Glutamatergic neuron (in vitro differentiated cells): ENCODE measurements around the gene SCLT1. TPM values are rescaled to one million over a fixed set of nuclear protein-coding genes. Genes with fewer than 3 reads are reported as not detected.

Experiments used
- DNase-seq: peaks from one replicate; pipeline ENCODE4 v3.0.0; 2022
- H3K27ac Mint-ChIP-seq: one replicate; pipeline ENCODE4 v1.8.0; 2020; ENCODE audit warnings: mild to moderate bottlenecking, mixed read lengths, inconsistent platforms; ENCODE audit not compliant: unreplicated experiment
- H3K27me3 Mint-ChIP-seq: one replicate; pipeline ENCODE4 v1.8.0; 2020; ENCODE audit warnings: mild to moderate bottlenecking, moderate library complexity, mixed read lengths, inconsistent platforms; ENCODE audit not compliant: unreplicated experiment
- H3K36me3 Mint-ChIP-seq: one replicate; pipeline ENCODE4 v1.8.0; 2020; ENCODE audit warnings: mild to moderate bottlenecking, mixed read lengths, inconsistent platforms; ENCODE audit not compliant: unreplicated experiment
- H3K4me1 Mint-ChIP-seq: one replicate; pipeline ENCODE4 v1.8.0; 2020; ENCODE audit warnings: mild to moderate bottlenecking, low read depth, mixed read lengths, inconsistent platforms; ENCODE audit not compliant: unreplicated experiment
- H3K4me3 Mint-ChIP-seq: one replicate; pipeline ENCODE4 v1.8.0; 2020; ENCODE audit warnings: mild to moderate bottlenecking, mixed read lengths, inconsistent platforms; ENCODE audit not compliant: unreplicated experiment
- H3K9me3 Mint-ChIP-seq: one replicate; pipeline ENCODE4 v1.8.0; 2020; ENCODE audit warnings: mild to moderate bottlenecking, moderate library complexity, mixed read lengths, inconsistent platforms; ENCODE audit not compliant: unreplicated experiment
- total RNA-seq: library from RNA; stranded (reverse); fragmentation: NEBNext Ultra II Directional; extraction: Animal tissue kit (Norgen Biotek cat#: 25700); gene quantifications from one replicate; pipeline ENCODE4 v1.2.1, GENCODE V29; 2021; ENCODE audit not compliant: unreplicated experiment
- TF ChIP-seq, protein P1 (sequence below): fragments of 200-600 bp; sonication (generic); IDR thresholded peaks from one replicate; pipeline ENCODE4 v1.5.0; 2021; ENCODE audit not compliant: partially characterized antibody, unreplicated experiment

SCLT1 gene
- total RNA-seq, 1 donor from 2014 or later, result 15.6 TPM

DNA sequence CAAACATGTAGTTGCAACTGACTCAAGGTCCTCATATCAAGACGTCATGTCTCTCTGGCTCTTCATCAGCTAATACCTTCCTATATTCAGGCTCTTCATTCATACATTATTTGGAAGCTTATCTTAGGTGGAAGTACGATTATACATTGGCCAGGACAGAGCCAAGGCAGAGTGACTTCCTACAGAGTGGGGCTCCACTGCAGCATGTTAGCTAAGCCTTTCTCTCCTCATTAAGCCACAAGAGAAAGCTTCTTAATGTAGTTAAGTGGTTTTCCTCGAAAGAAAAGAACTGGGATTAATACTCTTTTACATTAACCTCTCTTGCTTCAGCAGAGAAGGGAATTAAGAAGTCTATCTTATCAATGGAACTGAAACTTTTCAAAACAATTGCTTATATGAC lies 17.6 kb upstream of the SCLT1 start:
- TF ChIP-seq, protein P1, sequence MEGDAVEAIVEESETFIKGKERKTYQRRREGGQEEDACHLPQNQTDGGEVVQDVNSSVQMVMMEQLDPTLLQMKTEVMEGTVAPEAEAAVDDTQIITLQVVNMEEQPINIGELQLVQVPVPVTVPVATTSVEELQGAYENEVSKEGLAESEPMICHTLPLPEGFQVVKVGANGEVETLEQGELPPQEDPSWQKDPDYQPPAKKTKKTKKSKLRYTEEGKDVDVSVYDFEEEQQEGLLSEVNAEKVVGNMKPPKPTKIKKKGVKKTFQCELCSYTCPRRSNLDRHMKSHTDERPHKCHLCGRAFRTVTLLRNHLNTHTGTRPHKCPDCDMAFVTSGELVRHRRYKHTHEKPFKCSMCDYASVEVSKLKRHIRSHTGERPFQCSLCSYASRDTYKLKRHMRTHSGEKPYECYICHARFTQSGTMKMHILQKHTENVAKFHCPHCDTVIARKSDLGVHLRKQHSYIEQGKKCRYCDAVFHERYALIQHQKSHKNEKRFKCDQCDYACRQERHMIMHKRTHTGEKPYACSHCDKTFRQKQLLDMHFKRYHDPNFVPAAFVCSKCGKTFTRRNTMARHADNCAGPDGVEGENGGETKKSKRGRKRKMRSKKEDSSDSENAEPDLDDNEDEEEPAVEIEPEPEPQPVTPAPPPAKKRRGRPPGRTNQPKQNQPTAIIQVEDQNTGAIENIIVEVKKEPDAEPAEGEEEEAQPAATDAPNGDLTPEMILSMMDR, result no peak
- Mint-ChIP-seq H3K4me1 (no peaks in the 10 kb centered on the region), H3K4me3 (no peak overlapping the region)

DNA sequence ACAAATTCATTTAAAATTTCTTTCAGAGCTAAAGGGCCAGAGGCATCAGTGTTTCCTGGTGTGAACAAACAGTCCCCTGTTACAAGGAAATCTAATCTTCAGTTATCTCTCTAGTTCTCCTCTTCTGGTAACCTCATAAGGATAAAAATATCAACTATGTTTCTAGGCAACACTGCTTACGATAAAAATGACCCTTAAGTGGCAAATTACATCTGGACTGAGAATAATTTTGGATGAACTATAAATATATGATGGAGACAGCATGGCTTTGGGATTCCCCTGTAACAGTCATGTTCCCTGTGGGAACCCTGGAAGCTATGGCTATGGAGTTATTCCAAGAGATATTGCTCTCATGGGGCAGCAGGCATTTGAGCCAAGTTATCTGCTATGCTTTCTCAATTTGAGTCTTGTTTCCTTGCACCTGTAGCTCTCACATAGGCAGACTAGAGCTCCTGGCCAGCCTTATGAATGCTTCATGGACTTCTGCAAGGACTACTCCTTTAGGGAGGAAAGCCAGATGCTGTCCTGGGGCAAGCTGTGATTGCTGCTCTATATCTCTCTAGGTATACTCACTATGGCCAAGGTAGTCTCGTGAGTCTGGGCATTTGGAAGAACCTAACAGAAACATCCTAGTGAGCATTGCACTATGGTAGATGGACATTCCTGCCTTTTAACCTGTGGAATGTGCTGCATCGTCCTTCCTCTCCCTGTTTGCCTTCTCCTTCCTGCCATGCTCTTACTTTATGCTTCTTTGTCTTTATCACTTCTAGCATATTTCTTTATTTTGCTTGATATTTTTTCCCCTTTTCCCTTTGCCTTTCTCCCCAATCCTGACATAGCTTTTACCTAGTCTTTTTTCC lies 16.9 kb upstream of the SCLT1 start:
- Mint-ChIP-seq H3K27ac (no peak overlapping the region), H3K27me3 (no peaks in the 10 kb centered on the region), H3K4me1 (no peaks in the 10 kb centered on the region), H3K36me3 (no peaks in the 10 kb centered on the region), H3K4me3 (no peak overlapping the region), H3K9me3 (no peaks in the 10 kb centered on the region)
- TF ChIP-seq, protein P1, result no peak
- DNase-seq, result no peak

More for the DNA sequence above, 17.6 kb upstream of the SCLT1 start:
- Mint-ChIP-seq H3K36me3 (no peaks in the 10 kb centered on the region), H3K9me3 (no peaks in the 10 kb centered on the region), H3K27me3 (no peaks in the 10 kb centered on the region), H3K27ac (no peak overlapping the region)
- no peak for DNase-seq

DNA sequence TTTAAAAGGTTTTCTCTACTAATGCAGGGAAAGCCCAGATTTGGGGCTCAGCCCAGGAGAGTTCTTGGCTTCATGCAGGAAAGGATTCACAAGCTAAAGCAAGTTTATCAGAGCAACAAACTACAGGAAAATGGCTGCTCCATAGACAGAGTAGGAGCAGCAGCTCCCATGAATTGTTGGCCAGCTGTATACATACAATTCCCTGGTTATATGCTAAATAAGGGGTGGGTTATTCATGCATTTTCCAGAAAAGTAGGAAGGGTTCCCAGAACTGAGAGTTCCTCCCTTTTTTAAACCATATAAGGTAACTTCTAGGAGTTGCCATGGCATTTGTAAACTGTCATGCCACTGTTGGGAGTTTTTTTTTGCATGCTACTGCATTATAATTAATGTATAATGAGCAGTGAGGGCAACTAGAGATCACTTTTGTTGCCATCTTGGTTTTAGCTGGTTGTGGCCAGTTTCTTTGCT lies 5.2 kb upstream of the SCLT1 start:
- H3K4me3 Mint-ChIP-seq, result no peak overlapping the region
- no peaks in the 10 kb centered on the region for H3K27me3 Mint-ChIP-seq
- DNase-seq, result no peak
- H3K27ac Mint-ChIP-seq, result no peak overlapping the region
- TF ChIP-seq, protein P1, result no peak
- H3K9me3 Mint-ChIP-seq, result no peaks in the 10 kb centered on the region
- H3K4me1 Mint-ChIP-seq, result no peaks in the 10 kb centered on the region
- H3K36me3 Mint-ChIP-seq, result no peaks in the 10 kb centered on the region

DNA sequence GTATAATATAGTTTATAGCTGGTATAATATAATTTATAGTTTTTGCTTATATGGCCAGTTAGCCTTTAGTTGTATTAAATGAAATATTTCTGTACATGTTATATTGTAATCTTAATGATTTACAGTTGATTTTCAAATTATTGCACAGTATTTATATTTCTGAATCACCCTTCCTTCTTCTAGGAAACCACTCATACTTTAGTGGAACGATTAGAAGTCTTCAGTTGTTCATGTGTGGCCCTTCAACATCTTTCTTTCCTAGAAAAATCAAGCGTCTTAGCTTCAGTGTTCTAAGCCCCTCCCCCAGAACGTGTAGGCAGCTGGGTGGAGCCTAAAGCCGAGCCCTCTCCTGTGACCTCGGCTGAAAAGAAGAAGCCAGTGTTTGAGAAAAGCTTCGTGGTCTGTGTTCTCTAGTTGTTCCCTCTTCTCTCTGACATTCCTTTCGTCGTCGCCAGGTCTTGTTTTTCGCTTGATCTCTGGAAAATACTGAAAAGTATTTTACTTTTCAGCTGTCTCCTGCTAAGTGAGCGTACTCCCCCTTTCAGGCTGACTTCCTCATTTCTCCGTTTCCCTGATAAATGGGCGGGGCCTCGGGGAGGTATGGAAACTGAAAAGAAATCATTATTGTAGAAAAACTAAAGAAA lies 2.6 kb upstream of the SCLT1 start, which contains the start of gene C4orf33:
TSS of gene C4orf33 (plus strand) at position 342 of the 644 bp plus-strand sequence. CDS start 6,459 bp downstream, outside the sequence.
- peak within 1 kb of the TSS; percentile 95 for H3K4me3 Mint-ChIP-seq
- H3K9me3 Mint-ChIP-seq, result no peaks in the 10 kb centered on the region
- no peaks in the 10 kb centered on the region for H3K27me3 Mint-ChIP-seq
- no peaks in the 10 kb centered on the region for H3K4me1 Mint-ChIP-seq
- TF ChIP-seq, protein P1, result no peak
- H3K27ac Mint-ChIP-seq, result peak within 1 kb of the TSS; percentile 62
- peak; percentile 68 for DNase-seq
- no peaks in the 10 kb centered on the region for H3K36me3 Mint-ChIP-seq
